CD4-positive, alpha-beta T cell treated with Interferon gamma for 1 hour (primary cell): ENCODE results near the gene VWA8.
A peak's percentile ranks its signal among the peaks of the same experiment; 100 is the strongest.
"Not testable (repeated sequence)": the region's sequence is repeated elsewhere in the genome, so short reads cannot be mapped to it uniquely, and the experiment has no call there.

Source experiments
- DNase-seq: peaks from one replicate; pipeline ENCODE4 v3.0.0-alpha.2; 2020

The VWA8 gene

GRCh38 chr13:41675306-41675705, 285.6 kb downstream of the VWA8 start:
- no peak for DNase-seq

- no peak for DNase-seq
Observed at GRCh38 chr13:41674246-41674645, 286.7 kb downstream of the VWA8 start.

- no peak for DNase-seq
Observed at GRCh38 chr13:41673640-41674039, 287.3 kb downstream of the VWA8 start.

GRCh38 chr13:41670873-41671443, 290.0 kb downstream of the VWA8 start:
- no peak for DNase-seq

GRCh38 chr13:41668130-41668757, 292.7 kb downstream of the VWA8 start:
- peak; percentile 36 for DNase-seq

GRCh38 chr13:41666644-41667043, 294.3 kb downstream of the VWA8 start:
- no peak for DNase-seq

GRCh38 chr13:41660411-41660810, 300.5 kb downstream of the VWA8 start:
- no peak for DNase-seq

GRCh38 chr13:41658057-41658661, 302.8 kb downstream of the VWA8 start:
- DNase-seq, result no peak

GRCh38 chr13:41655997-41656396, 304.9 kb downstream of the VWA8 start:
- no peak for DNase-seq

GRCh38 chr13:41654796-41655195, 306.1 kb downstream of the VWA8 start:
- DNase-seq, result no peak

GRCh38 chr13:41652735-41653361, 308.1 kb downstream of the VWA8 start:
- no peak for DNase-seq

GRCh38 chr13:41651413-41652058, 309.4 kb downstream of the VWA8 start:
- no peak for DNase-seq

GRCh38 chr13:41650706-41651105, 310.2 kb downstream of the VWA8 start:
- no peak for DNase-seq

GRCh38 chr13:41649659-41650058, 311.2 kb downstream of the VWA8 start:
- DNase-seq, result no peak

- no peak for DNase-seq
Observed at GRCh38 chr13:41648314-41648935, 312.5 kb downstream of the VWA8 start.

- not testable (repeated sequence) for DNase-seq
Observed at GRCh38 chr13:41647699-41648313, 313.1 kb downstream of the VWA8 start.

GRCh38 chr13:41645331-41645730, 315.6 kb downstream of the VWA8 start:
- DNase-seq, result no peak

- no peak for DNase-seq
Observed at GRCh38 chr13:41644742-41645141, 316.2 kb downstream of the VWA8 start.

GRCh38 chr13:41643507-41643906, 317.4 kb downstream of the VWA8 start:
- no peak for DNase-seq

GRCh38 chr13:41641961-41642360, 318.9 kb downstream of the VWA8 start:
- DNase-seq, result no peak

- DNase-seq, result no peak
Observed at GRCh38 chr13:41641429-41641828, 319.5 kb downstream of the VWA8 start.

- no peak for DNase-seq
Observed at GRCh38 chr13:41639955-41640780, 320.7 kb downstream of the VWA8 start.
